GM13976 (cell line): Measurements from ENCODE around the gene GPR162.
"Not testable (repeated sequence)": the region's sequence is repeated elsewhere in the genome, so short reads cannot be mapped to it uniquely, and the experiment has no call there.

Source experiments
- DNase-seq: peaks from one replicate; pipeline ENCODE4 v3.0.0; 2012; ENCODE audit warnings: low spot score
- in situ Hi-C: fragments of 300-500 bp; cut with MboI; formaldehyde crosslinking; loops from one replicate; pipeline ENCODE4 v1.12.0; 2022; ENCODE audit warnings: low sequenced_read_pairs, mixed read lengths, inconsistent platforms; ENCODE audit not compliant: unreplicated experiment
- TF ChIP-seq, protein P1 (sequence below): IDR thresholded peaks from 2 replicates; pipeline ENCODE4 v1.5.1; 2012; ENCODE audit warnings: borderline replicate concordance, mild to moderate bottlenecking; ENCODE audit not compliant: insufficient read depth; ENCODE audit errors: extremely low read depth, missing control alignments, control extremely low read depth

GPR162 gene

GRCh38 chr12:6860942-6861341 lies 39.3 kb downstream of the GPR162 start:
- in situ Hi-C loops, result no loop called here
- TF ChIP-seq, protein P1, sequence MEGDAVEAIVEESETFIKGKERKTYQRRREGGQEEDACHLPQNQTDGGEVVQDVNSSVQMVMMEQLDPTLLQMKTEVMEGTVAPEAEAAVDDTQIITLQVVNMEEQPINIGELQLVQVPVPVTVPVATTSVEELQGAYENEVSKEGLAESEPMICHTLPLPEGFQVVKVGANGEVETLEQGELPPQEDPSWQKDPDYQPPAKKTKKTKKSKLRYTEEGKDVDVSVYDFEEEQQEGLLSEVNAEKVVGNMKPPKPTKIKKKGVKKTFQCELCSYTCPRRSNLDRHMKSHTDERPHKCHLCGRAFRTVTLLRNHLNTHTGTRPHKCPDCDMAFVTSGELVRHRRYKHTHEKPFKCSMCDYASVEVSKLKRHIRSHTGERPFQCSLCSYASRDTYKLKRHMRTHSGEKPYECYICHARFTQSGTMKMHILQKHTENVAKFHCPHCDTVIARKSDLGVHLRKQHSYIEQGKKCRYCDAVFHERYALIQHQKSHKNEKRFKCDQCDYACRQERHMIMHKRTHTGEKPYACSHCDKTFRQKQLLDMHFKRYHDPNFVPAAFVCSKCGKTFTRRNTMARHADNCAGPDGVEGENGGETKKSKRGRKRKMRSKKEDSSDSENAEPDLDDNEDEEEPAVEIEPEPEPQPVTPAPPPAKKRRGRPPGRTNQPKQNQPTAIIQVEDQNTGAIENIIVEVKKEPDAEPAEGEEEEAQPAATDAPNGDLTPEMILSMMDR, result no peak
- no peak for DNase-seq

GRCh38 chr12:6861391-6861790 lies 39.8 kb downstream of the GPR162 start:
- no peak for DNase-seq
- TF ChIP-seq, protein P1, result no peak
- in situ Hi-C loops, result no loop called here

DNA sequence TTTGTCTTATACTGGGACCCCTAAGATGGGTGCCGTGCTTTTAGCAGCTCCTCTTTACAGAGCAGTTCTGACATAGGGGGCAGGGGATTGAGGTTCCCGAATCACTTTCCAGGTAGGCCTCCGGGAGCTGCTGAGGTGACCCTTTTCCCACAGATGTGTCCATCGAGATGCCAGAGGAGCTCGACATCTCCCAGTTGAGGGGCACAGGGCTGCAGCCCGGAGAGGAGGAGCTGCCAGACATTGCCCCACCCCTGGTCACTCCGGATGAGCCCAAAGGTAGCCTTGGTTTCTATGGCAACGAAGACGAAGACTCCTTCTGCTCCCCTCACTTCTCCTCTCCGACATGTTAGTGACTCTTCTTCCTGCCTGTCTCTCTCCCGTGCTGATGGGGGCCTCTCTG lies 41.4 kb downstream of the GPR162 start:
- in situ Hi-C loops, result no loop called here
- TF ChIP-seq, protein P1, result no peak
- no peak for DNase-seq

- TF ChIP-seq, protein P1, result no peak
- DNase-seq, result no peak
- in situ Hi-C loops, result no loop called here
Observed at GRCh38 chr12:6863586-6864321, 42.1 kb downstream of the GPR162 start.

DNA sequence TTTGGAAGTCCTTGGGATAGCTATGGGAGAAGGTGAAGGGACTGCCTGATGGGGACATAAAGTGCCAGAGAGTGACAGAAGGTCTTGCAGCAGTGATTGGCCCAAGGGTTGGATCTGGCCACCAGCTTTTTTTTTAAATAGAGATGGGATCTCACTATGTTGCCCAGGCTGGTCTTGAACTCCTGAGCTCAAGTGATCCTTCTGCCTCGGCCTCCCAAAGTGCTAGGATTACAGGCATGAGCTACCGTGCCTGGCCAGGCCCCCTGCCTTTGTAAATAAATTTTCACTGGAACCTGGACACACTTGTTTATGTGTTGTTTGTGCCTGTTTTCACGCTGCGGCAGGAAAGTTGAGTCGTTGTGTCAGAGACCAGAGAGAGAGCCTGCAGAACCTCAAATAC lies 43.7 kb downstream of the GPR162 start:
- in situ Hi-C loops, DNase-seq: not testable (repeated sequence)

DNA sequence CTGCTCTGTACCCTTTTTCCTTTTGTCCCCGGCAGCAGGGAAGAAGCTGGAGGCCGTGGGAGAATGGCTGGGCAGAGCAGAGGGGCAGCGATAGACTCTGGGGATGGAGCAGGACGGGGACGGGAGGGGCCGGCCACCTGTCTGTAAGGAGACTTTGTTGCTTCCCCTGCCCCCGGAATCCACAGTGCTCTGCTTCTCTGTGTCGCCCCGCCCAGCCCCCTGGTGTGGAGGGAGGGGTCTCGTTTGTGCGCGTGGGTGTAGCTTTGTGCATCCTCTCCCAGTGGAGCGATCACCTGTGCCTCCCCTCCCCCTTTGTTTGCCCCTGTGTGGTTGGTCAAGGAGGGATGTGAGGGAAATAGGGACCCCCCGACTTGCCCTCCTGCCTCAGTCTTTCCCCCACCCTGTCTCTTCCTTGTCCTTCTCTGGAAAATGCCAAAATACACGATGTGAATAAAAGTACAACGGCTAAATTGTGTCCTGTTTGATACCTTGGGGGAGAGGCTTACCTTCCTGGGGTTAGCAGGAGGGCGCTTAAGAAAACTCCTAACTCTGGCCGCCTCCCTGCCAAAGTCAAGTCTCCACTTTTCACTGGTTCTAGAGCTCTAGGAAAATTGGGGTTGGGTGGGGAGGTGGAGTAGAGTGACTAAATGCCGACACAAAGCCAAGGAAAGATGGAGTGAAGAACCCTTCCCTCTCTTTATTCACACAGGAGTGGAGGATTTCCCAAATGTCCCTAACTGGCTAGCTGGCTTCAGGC lies 44.7 kb downstream of the GPR162 start:
- in situ Hi-C loops, result no loop called here
- TF ChIP-seq, protein P1, result no peak
- DNase-seq, result no peak

DNA sequence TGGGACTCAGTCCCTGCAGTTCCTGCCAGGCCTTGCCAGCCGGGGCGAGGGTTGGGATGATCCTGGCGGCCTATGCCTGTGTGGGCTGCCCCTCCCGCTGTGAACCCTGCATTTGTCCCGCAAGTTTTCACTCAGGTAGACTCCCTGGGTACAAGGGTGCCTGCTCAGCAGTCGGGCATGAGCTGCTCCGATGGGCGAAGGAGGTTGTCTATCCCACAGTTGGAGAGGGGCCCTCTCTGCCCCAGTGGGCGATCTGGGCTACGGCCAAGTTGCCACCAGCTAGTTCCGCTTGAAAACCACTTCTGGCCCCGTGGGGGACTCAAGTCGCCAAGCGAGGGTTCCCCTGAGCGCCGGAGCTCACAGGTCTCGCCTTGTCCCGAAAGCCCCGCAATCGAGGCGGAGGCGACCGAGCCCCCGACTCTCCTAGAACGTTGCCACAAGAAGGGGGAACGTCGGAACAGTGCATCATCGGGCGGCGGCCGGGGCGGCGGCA lies 45.3 kb downstream of the GPR162 start:
- in situ Hi-C loops, result no loop called here
- no peak for DNase-seq
- TF ChIP-seq, protein P1, result no peak
